Type B pancreatic cell (in vitro differentiated cells): ENCODE results near the gene RANBP10. TPM values are rescaled to one million over a fixed set of nuclear protein-coding genes. Genes with fewer than 3 reads are reported as not detected.

Experiments
- DNase-seq: peaks from one replicate; pipeline ENCODE4 v3.0.0; 2021; ENCODE audit warnings: mixed read lengths; ENCODE audit not compliant: unreplicated experiment; ENCODE audit errors: extremely low spot score
- H3K27ac Mint-ChIP-seq: 2 replicates; pipeline ENCODE4 v1.8.0; 2021; ENCODE audit warnings: mild to moderate bottlenecking, mixed read lengths
- H3K27me3 Mint-ChIP-seq: 2 replicates; pipeline ENCODE4 v1.8.0; 2021; ENCODE audit warnings: mixed read lengths
- H3K36me3 Mint-ChIP-seq: 2 replicates; pipeline ENCODE4 v1.8.0; 2021; ENCODE audit warnings: mixed read lengths
- H3K4me1 Mint-ChIP-seq: one replicate; pipeline ENCODE4 v1.8.0; 2021; ENCODE audit warnings: mixed read lengths; ENCODE audit not compliant: unreplicated experiment
- H3K4me3 Mint-ChIP-seq: 2 replicates; pipeline ENCODE4 v1.8.0; 2021; ENCODE audit warnings: mild to moderate bottlenecking, mixed read lengths
- H3K9me3 Mint-ChIP-seq: 2 replicates; pipeline ENCODE4 v1.8.0; 2021; ENCODE audit warnings: mixed read lengths
- total RNA-seq: library from RNA; stranded (reverse); gene quantifications from 2 replicates; pipeline ENCODE4 v1.2.1, GENCODE V29; 2021; ENCODE audit warnings: low replicate concordance
- TF ChIP-seq, protein P1 (sequence below): fragments of 200-600 bp; sonication (generic); conservative IDR thresholded peaks from 2 replicates; pipeline ENCODE4 v1.5.0; 2021; ENCODE audit warnings: antibody characterized with exemption, mild to moderate bottlenecking

The RANBP10 gene
- total RNA-seq, 1 donor from 2014 or later = 27.3 TPM

DNA sequence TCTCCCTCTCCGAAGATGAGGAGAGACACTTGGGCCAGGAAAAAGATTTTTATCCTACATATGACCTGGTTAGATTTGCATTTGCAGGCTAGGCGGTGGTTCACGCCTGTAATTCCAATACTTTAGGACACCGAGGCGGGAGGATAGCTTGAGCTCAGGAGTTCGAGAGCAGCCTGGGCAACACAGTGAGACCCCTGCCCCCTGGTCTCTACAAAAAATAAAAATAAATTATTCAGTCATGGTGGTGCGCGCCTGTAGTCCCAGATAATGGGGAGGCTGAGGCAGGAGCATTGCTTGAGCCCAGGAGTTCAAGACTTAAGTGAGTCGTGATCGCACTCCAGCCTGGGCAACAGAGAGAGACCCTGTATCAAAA lies 27.9 kb upstream of the RANBP10 start:
- H3K36me3 Mint-ChIP-seq = no peaks in the 10 kb centered on the region
- H3K4me3 Mint-ChIP-seq = peak overlapping the region; percentile 90
- TF ChIP-seq, protein P1, sequence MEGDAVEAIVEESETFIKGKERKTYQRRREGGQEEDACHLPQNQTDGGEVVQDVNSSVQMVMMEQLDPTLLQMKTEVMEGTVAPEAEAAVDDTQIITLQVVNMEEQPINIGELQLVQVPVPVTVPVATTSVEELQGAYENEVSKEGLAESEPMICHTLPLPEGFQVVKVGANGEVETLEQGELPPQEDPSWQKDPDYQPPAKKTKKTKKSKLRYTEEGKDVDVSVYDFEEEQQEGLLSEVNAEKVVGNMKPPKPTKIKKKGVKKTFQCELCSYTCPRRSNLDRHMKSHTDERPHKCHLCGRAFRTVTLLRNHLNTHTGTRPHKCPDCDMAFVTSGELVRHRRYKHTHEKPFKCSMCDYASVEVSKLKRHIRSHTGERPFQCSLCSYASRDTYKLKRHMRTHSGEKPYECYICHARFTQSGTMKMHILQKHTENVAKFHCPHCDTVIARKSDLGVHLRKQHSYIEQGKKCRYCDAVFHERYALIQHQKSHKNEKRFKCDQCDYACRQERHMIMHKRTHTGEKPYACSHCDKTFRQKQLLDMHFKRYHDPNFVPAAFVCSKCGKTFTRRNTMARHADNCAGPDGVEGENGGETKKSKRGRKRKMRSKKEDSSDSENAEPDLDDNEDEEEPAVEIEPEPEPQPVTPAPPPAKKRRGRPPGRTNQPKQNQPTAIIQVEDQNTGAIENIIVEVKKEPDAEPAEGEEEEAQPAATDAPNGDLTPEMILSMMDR = no peak
- DNase-seq = no peak
- no peaks in the 10 kb centered on the region for H3K9me3 Mint-ChIP-seq
- no peaks in the 10 kb centered on the region for H3K27me3 Mint-ChIP-seq
- H3K27ac Mint-ChIP-seq = peak overlapping the region; percentile 65
- H3K4me1 Mint-ChIP-seq = peaks cover 9% of the 10 kb centered on the region

DNA sequence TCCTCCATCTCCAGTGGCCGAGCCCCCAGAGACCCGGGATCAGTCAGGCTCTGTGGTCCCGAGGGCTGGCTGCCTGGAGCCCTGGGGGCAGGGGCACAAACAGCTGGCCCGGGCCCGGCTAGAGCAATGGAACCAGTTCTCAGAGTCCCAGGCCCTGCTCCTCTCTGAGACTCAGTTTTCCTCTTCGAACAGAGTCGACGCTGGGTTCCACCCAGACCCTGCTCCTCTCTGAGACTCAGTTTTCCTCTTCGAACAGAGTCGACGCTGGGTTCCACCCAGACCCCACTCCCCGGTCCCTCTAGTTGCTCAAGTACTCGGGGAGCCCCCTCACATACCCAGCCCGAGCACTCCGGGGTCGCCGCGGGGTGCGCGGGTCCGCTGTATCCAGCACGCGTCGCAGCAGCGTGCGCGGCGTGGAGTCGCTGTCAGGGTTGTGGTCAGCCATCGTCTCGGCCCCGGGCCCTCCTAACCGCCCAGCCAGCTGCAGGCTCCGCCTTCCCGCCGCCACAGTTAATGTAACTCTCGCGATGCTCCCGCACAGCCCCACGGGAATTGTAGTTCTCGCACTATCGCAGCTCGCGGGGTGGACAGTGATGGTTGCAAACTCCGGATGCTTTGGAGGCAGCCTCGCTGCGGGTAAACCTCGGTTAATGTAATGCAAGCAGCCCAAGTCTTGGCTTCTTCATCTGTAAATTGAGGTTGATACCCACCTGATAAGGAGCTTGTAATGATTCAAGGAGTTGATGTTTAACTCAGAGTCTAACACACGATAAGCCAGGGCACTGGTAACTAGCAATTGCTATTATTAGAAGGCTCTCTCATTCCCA lies 27.3 kb upstream of the RANBP10 start:
- no peaks in the 10 kb centered on the region for H3K9me3 Mint-ChIP-seq
- no peaks in the 10 kb centered on the region for H3K36me3 Mint-ChIP-seq
- H3K4me1 Mint-ChIP-seq = peaks cover 9% of the 10 kb centered on the region
- peak overlapping the region; percentile 80 for H3K27ac Mint-ChIP-seq
- no peaks in the 10 kb centered on the region for H3K27me3 Mint-ChIP-seq
- peak overlapping the region; percentile 90 for H3K4me3 Mint-ChIP-seq
- peak; percentile 94 for DNase-seq
- TF ChIP-seq, protein P1 = no peak

DNA sequence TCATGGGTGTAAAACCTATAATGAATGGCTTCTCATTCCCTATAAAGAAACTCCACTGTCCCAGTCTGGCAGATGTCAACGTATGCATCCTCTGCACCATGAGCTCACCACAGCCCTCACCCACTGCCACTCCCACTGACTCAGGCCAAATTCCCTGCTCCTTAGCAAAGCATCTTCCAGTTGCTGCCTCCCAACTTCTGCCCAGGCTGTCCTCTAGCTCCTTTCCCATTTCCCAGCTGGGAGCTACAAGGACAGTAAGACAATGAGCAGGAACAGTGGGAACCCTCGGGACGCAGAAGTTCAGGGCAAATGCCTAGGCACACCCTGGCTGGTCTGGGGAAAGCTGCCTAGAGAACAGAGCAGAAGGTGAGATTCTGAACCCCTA lies 26.7 kb upstream of the RANBP10 start:
- Mint-ChIP-seq H3K4me3 (peak overlapping the region; percentile 90), H3K27ac (peak overlapping the region; percentile 80), H3K36me3 (no peaks in the 10 kb centered on the region), H3K4me1 (peaks cover 9% of the 10 kb centered on the region), H3K9me3 (no peaks in the 10 kb centered on the region), H3K27me3 (no peaks in the 10 kb centered on the region)
- TF ChIP-seq, protein P1 = no peak
- no peak for DNase-seq

DNA sequence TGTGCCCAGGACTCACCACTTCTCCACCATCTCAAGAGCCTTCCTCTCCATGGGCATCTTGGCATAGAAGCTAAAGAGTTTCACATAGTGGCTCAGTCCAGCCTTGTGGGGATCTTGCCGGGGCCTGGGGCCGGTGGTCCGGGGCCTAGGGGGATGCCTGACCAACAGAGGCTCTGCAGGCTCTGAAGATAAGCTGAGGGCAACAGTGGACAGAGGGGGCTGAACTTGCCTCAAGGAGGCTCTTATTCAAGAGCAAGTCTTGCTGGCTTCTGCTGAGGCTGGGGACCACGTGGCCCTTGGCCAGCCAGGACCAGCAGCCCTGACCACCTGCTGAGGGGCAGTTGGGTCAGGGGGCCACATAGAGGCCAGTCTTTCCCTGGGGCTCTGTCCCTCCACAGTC lies 22.3 kb upstream of the RANBP10 start:
- Mint-ChIP-seq H3K27ac (no peak overlapping the region), H3K9me3 (no peaks in the 10 kb centered on the region), H3K4me1 (peaks cover 9% of the 10 kb centered on the region), H3K36me3 (peaks cover 4% of the 10 kb centered on the region), H3K27me3 (no peaks in the 10 kb centered on the region), H3K4me3 (no peak overlapping the region)
- DNase-seq = no peak
- TF ChIP-seq, protein P1 = no peak

DNA sequence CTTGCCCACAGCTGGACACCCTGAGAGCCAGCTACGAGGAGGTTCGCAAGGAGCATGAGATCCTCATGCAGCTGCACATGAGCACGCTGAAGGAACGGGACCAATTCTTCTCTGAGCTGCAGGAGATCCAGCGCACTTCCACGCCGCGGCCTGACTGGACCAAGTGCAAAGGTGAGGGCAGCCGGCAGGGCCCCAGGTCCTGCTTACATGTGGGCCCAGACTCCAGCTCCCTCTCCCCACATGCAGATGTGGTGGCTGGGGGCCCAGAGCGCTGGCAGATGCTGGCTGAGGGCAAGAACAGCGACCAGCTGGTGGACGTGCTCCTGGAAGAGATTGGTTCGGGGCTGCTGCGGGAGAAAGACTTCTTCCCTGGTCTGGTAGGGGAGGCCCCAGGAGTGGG lies 19.5 kb upstream of the RANBP10 start:
- no peaks in the 10 kb centered on the region for H3K9me3 Mint-ChIP-seq
- peaks cover 4% of the 10 kb centered on the region for H3K36me3 Mint-ChIP-seq
- no peaks in the 10 kb centered on the region for H3K27me3 Mint-ChIP-seq
- no peak for DNase-seq
- H3K4me3 Mint-ChIP-seq = no peak overlapping the region
- H3K4me1 Mint-ChIP-seq = no peaks in the 10 kb centered on the region
- no peak overlapping the region for H3K27ac Mint-ChIP-seq
- TF ChIP-seq, protein P1 = no peak
